VCaP (cell line): ENCODE results near the gene ZNF536.

Experiments used
- H3K27ac ChIP-seq: fragments of 450-650 bp; 2 replicates; pipeline ENCODE4 v1.5.1; 2017
- TF ChIP-seq, protein P1 (sequence below): fragments of 450-650 bp; conservative IDR thresholded peaks from 2 replicates; pipeline ENCODE4 v1.5.1; 2017; ENCODE audit warnings: mild to moderate bottlenecking, moderate library complexity

The ZNF536 gene

DNA sequence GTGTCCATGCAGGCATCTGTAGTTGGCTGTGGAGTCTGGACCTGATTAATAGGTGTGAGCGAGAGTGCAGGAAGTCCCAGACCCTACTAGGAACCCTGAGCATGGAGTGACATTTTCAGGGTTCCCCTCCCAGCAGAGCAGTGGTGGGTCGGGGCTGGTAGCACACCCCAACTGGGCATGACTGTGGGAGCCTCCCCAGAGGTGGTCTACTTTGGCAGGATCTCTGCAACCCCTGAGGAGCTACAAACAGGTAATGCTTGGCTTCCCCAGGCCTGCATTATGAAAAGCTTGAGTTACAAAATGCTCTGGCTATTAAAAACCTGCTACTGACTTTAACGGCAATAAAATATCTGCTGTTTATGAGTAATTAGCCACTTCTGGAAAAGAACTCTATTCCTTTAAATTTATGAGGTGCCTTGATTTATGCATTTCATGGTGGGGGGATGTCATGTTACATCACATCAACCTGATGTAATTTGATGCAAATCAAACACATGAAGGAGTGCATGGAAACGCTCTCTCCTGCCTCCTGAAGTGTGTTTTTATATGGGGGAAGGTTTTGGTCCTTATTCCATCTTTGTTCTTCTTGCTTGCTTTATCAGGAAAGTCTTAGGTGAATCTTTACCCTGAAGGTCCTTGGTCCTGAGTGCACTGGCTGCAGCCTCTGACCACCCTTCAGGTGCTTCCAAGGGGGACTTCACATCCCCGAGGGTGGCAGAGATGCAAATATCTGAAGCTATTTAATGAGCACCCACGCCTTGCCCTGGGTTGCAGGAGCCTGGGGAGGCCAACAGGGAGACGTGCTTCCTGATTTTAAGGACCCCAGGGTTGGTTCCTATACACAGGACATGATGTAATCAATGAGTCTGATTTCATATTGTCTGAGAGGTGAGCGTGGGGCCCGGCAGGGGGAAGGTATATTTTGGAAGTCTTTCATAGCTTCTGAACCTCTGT, 54.0 kb downstream of the ZNF536 start:
- no peak overlapping the region for H3K27ac ChIP-seq
- TF ChIP-seq, protein P1, sequence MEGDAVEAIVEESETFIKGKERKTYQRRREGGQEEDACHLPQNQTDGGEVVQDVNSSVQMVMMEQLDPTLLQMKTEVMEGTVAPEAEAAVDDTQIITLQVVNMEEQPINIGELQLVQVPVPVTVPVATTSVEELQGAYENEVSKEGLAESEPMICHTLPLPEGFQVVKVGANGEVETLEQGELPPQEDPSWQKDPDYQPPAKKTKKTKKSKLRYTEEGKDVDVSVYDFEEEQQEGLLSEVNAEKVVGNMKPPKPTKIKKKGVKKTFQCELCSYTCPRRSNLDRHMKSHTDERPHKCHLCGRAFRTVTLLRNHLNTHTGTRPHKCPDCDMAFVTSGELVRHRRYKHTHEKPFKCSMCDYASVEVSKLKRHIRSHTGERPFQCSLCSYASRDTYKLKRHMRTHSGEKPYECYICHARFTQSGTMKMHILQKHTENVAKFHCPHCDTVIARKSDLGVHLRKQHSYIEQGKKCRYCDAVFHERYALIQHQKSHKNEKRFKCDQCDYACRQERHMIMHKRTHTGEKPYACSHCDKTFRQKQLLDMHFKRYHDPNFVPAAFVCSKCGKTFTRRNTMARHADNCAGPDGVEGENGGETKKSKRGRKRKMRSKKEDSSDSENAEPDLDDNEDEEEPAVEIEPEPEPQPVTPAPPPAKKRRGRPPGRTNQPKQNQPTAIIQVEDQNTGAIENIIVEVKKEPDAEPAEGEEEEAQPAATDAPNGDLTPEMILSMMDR = no peak

DNA sequence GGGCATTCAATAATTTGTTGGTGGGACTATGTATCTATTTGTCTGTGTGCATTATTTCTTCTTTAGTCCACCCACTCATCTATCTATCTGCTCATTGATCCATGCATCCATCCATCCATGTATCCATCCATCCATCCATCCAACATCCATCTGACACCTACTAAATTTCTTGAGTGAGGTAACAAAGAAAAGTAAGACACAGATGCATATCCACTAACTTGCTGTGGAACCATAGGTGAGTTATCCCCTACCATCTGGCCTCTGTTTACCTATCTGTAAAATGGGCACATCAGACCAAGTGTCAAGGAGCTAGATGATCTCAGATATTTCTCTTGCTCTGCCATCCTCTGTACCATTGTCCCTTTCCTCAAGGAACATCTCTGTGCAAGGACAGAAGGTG, 54.7 kb downstream of the ZNF536 start:
- TF ChIP-seq, protein P1 = no peak
- H3K27ac ChIP-seq = no peak overlapping the region

DNA sequence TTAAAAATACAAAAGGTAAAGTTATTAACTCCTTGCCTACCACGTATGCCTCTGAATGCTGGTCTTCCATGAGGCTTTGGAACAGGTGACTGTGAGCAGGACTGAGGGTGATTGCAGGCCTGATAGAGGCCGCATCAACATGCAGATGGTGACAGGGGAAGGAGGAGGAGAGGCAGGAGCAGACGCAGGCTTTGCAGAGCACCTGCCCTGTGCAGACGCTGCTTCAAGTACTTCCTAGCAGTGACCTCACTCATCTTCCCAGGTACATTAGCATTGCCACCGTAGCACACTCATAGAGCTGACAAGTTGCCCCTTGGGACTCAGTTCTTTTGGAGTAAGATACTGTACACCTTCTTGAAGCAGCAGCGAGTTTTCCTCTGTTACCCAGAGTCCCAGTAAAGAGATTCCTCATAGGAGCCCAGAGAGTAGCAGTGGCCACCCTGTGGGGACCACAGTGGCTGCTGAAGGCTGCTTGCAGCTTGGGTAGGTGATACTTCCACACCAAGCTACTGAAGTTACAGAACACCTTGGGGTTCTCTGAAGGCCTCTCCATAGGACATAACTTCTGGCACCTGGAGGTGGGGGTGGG, 56.0 kb downstream of the ZNF536 start:
- TF ChIP-seq, protein P1 = no peak
- no peak overlapping the region for H3K27ac ChIP-seq

DNA sequence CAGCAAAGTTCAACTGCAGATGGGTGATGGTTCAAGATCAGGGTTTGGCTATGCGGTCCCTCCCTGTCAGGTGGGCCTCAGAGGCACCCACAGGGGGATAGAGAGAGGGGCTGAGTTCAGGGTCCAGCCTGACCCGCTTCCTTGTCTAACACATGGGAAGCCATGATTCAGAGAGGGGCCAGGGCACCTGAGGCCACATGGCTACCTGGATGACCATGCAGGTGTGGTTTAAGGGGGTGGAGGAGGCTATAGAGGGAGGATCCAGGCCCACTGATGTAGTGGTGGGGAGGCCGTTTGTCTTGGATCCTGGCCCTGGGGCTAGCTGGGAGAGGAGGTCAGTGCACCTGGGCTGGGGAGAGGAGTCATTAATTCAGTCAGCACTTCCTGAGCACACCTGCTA, 56.7 kb downstream of the ZNF536 start:
- TF ChIP-seq, protein P1 = no peak
- H3K27ac ChIP-seq = no peak overlapping the region

DNA sequence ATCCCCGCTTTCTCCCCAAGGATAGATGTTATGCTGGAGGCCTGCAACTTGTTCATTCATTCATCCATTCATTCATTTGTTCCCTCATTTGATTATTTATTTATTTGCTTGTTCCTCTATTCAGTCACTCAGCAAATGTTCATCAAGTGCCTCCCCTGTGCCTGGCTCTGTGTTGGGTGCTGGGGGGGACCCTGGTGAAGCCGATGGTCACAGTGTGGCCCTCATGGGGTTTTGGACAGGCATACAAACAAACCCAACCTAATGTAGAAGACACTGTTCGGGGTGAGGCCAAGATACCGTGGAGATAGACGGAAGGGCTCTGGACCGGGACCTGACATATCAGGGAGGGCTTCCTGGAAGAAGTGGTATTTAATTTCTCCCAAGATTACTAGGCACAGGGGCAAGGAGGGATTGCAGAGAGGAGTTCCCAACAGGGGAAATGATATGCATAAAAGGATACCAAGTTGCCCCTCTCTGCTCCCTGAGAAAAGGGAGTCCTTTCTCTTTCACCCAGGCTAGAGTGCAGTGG, 58.1 kb downstream of the ZNF536 start:
- no peak overlapping the region for H3K27ac ChIP-seq
- TF ChIP-seq, protein P1 = no peak

DNA sequence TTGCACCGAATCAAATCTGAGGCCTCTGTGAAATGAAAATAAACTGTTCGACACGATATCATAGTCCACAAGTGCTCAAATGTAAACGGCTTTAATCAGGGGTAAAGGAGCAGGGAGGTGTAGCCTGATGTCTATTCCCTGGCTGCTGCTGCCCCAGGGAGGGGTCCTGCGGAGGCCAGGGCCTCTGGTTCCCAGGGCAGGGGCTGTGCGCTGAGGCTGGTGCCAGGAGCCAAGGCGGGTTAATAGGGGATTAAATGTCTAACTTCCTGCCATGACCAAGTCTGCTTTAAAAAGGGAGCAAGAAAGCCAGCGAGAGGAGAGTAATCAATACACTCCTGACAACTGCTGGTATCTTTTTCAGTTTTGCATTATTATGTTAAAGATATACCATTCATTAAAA, 59.4 kb downstream of the ZNF536 start:
- no peak overlapping the region for H3K27ac ChIP-seq
- TF ChIP-seq, protein P1 = no peak

DNA sequence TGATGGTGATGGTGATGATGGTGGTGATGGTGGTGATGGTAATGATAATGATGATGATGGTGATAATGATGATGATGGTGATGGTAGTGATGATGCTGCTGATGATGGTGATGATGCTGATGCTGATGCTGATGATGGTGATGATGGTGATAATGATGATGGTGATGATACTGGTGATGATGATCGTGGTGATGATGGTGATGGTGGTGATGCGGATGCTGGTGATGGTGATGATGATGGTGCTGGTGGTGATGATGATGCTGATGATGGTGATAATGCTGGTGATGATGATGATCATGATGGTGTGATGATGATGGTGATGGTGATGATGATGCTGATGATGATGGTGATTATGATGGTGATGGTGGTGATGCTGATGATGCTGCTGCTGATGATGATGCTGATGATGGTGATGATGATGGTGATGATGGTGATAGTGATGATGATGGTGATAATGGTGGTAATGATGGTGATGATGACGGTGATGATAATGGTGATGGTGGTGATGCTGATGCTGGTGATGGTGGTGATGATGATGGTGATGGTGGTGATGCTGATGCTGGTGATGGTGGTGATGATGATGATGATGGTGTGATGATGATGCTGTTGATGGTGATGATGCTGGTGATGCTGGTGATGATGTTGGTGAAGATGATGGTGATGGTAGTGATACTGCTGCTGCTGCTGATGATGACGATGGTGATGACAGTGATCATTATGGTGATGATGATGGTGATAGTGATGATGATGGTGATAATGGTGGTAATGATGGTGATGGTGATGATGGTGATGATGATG, 62.8 kb downstream of the ZNF536 start:
- TF ChIP-seq, protein P1 = no peak

More for the DNA sequence above, 62.8 kb downstream of the ZNF536 start:
- H3K27ac ChIP-seq = no peak overlapping the region
